ENCODE data around the gene NUDT6. TPM values are rescaled to one million over a fixed set of nuclear protein-coding genes. Genes with fewer than 3 reads are reported as not detected.

Gene NUDT6
- total RNA-seq, 2 donors from 2014 or later, result 6.6 to 12.4 TPM

DNA sequence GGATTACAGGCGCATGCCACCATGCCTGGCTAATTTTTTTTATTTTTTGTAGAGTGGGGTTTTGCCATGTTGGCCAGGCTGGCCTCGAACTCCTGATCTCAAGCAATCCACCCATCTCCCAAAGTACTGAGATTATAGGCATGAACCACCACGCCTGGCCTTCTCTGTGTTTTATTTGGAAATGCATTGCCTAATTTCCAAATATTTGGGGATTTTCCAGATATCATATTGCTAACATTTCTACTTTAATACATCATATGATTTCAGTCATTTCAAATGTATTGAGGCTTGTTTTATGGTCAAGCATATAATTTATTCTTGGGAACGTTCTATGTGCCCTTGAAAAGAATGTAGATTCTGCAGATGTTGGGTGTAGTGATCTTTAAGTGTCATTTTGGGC lies 57.0 kb downstream of the NUDT6 start:
- no peaks in the 10 kb centered on the region for H3K4me1 ChIP-seq (replicated peaks)
- H3K9me3 ChIP-seq, result no peaks in the 10 kb centered on the region
- intact Hi-C loops (cut with DNase I), result no loop called here
- no peak overlapping the region for H3K27ac ChIP-seq
- no peak for TF ChIP-seq POLR2A (IDR thresholded peaks at IDR 0.05)
- no peak for TF ChIP-seq POLR2AphosphoS5 (IDR thresholded peaks at IDR 0.05)
- TF ChIP-seq, protein P1, sequence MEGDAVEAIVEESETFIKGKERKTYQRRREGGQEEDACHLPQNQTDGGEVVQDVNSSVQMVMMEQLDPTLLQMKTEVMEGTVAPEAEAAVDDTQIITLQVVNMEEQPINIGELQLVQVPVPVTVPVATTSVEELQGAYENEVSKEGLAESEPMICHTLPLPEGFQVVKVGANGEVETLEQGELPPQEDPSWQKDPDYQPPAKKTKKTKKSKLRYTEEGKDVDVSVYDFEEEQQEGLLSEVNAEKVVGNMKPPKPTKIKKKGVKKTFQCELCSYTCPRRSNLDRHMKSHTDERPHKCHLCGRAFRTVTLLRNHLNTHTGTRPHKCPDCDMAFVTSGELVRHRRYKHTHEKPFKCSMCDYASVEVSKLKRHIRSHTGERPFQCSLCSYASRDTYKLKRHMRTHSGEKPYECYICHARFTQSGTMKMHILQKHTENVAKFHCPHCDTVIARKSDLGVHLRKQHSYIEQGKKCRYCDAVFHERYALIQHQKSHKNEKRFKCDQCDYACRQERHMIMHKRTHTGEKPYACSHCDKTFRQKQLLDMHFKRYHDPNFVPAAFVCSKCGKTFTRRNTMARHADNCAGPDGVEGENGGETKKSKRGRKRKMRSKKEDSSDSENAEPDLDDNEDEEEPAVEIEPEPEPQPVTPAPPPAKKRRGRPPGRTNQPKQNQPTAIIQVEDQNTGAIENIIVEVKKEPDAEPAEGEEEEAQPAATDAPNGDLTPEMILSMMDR (IDR thresholded peaks at IDR 0.05), result no peak
- H3K4me3 ChIP-seq, result no peak overlapping the region
- no peaks in the 10 kb centered on the region for H3K36me3 ChIP-seq
- WGBS, result 88% methylated on average over 4 of the region's 4 CpGs
- H3K27me3 ChIP-seq (replicated peaks; ENCODE audit: insufficient read depth), result no peaks in the 10 kb centered on the region
- DNase-seq (ENCODE audit: low spot score), result no peak

GRCh38 chr4:122863639-122864038 lies 58.8 kb downstream of the NUDT6 start:
- DNase-seq (ENCODE audit: low spot score), result no peak
- TF ChIP-seq, protein P1 (IDR thresholded peaks at IDR 0.05), result no peak
- TF ChIP-seq POLR2A (IDR thresholded peaks at IDR 0.05), result no peak
- no peak for TF ChIP-seq POLR2AphosphoS5 (IDR thresholded peaks at IDR 0.05)
- Histone ChIP-seq H3K9me3 (no peaks in the 10 kb centered on the region), H3K36me3 (no peaks in the 10 kb centered on the region), H3K4me3 (no peak overlapping the region), H3K4me1 (replicated peaks) (no peaks in the 10 kb centered on the region), H3K27ac (no peak overlapping the region), H3K27me3 (replicated peaks; ENCODE audit: insufficient read depth) (no peaks in the 10 kb centered on the region)
- WGBS, result 96% methylated on average over 1 of the region's 1 CpG
- intact Hi-C loops (cut with DNase I), result no loop called here

GRCh38 chr4:122861172-122861943 lies 61.0 kb downstream of the NUDT6 start:
- WGBS, result 92% methylated on average over 2 of the region's 2 CpGs
- H3K27ac ChIP-seq, result no peak overlapping the region
- DNase-seq (ENCODE audit: low spot score), result no peak
- TF ChIP-seq, protein P1 (IDR thresholded peaks at IDR 0.05), result no peak
- TF ChIP-seq POLR2A (IDR thresholded peaks at IDR 0.05) (no peak), POLR2AphosphoS5 (IDR thresholded peaks at IDR 0.05) (no peak)
- no peaks in the 10 kb centered on the region for H3K9me3 ChIP-seq
- no peaks in the 10 kb centered on the region for H3K27me3 ChIP-seq (replicated peaks; ENCODE audit: insufficient read depth)
- no peaks in the 10 kb centered on the region for H3K4me1 ChIP-seq (replicated peaks)
- no peaks in the 10 kb centered on the region for H3K36me3 ChIP-seq
- no peak overlapping the region for H3K4me3 ChIP-seq
- intact Hi-C loops (cut with DNase I), result no loop called here

DNA sequence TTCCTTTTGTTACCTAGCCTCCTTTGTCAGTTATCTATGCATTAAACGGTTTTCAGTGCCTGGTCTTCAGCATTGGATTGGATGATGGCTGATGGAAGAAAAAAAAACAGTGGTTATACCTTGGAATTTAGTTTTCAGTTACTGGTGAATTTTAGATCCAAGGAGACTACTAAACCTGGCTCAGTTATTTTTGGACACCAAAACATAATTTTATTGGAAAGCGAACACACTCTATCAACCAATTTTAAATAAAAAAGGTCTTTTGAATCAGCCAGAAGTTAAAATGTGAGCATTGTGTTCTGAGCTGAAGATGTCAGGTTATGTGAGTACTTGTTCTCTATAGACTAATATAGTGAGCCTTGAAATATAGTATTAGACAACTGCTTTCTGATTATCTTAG lies 63.7 kb downstream of the NUDT6 start:
- Histone ChIP-seq H3K4me3 (no peak overlapping the region), H3K36me3 (no peaks in the 10 kb centered on the region), H3K27ac (no peak overlapping the region), H3K27me3 (replicated peaks; ENCODE audit: insufficient read depth) (no peaks in the 10 kb centered on the region), H3K9me3 (no peaks in the 10 kb centered on the region), H3K4me1 (replicated peaks) (no peaks in the 10 kb centered on the region)
- TF ChIP-seq POLR2A (IDR thresholded peaks at IDR 0.05) (no peak), POLR2AphosphoS5 (IDR thresholded peaks at IDR 0.05) (no peak)
- TF ChIP-seq, protein P1 (IDR thresholded peaks at IDR 0.05), result no peak
- intact Hi-C loops (cut with DNase I), result no loop called here
- no peak for DNase-seq (ENCODE audit: low spot score)
- WGBS, result 48% methylated on average over 2 of the region's 2 CpGs

- H3K27me3 ChIP-seq (replicated peaks; ENCODE audit: insufficient read depth), result no peaks in the 10 kb centered on the region
- intact Hi-C loops (cut with DNase I), result no loop called here
- H3K36me3 ChIP-seq, result no peaks in the 10 kb centered on the region
- no peak for DNase-seq (ENCODE audit: low spot score)
- H3K27ac ChIP-seq, result no peak overlapping the region
- H3K4me3 ChIP-seq, result no peak overlapping the region
- WGBS, result 94% methylated on average over 2 of the region's 2 CpGs
- H3K4me1 ChIP-seq (replicated peaks), result no peaks in the 10 kb centered on the region
- no peaks in the 10 kb centered on the region for H3K9me3 ChIP-seq
- TF ChIP-seq, protein P1 (IDR thresholded peaks at IDR 0.05), result no peak
- TF ChIP-seq POLR2AphosphoS5 (IDR thresholded peaks at IDR 0.05) (no peak), POLR2A (IDR thresholded peaks at IDR 0.05) (no peak)
Measured at GRCh38 chr4:122857160-122857559, 65.2 kb downstream of the NUDT6 start.
